GM19467 (cell line): Measurements from ENCODE around the gene P2RY6.
A peak's percentile ranks its signal among the peaks of the same experiment; 100 is the strongest.

Source experiments
- ATAC-seq: cut with Tn5 transposase; IDR thresholded peaks from one replicate; pipeline ENCODE4 v1.9.1; 2021; ENCODE audit warnings: mild to moderate bottlenecking, moderate library complexity; ENCODE audit not compliant: unreplicated experiment

Gene P2RY6

GRCh38 chr11:73314117-73314961, 42.2 kb downstream of the P2RY6 start:
- no peak for ATAC-seq

DNA sequence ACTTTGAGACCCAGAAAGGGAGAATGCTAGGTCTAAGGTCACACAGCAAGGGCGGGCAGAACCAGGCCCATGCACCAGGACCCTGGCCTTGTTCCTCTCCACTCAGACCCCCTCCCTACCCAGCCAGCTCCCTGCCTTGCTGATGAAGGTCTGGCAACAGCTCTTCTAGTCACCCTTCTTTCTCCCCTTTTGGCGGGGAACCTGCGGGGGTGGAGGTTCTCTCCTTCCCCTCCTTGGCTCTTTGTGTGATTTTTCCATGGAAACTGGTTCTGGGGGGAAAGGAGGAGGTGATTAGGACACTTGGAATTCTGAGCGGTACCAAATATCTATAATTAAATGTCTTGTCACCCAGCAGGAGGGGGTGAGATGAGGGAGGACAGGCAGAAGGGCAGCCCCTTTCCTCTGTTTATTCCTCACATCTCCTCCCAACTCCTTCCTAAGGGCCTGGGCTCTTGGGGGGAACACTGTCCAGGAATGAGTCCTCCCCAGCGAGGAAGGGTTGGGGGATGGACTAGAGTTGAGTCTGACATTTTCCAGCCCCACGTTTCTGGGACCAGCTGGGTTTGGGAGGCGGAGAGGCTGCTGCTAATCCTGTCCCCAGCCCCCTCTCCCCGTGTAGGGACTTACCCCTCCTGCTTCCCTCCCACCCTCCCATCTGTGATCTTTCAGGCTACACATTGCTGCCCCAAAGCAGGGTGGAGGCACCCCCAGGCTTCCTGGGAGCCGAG, 43.3 kb downstream of the P2RY6 start:
- no peak for ATAC-seq

DNA sequence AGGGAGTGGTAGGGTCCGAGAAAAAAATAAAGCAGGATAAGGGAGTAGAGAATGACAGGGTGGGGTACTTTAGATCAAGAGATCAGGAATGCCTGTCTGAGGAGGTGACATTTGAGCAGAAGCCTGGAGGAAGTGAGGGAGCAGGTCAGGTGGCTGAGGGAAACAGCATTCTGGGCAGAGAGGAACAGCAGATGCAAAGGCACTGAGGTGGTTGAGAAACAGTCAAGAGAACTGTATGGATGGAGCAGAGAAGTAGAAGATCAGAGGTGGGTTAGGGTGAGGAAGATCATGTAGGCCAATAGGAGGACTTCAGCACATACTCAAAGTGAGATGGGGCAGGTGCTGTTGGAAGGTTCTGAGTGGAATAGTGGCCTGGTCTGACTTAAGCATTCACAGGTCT, 44.3 kb downstream of the P2RY6 start:
- no peak for ATAC-seq

DNA sequence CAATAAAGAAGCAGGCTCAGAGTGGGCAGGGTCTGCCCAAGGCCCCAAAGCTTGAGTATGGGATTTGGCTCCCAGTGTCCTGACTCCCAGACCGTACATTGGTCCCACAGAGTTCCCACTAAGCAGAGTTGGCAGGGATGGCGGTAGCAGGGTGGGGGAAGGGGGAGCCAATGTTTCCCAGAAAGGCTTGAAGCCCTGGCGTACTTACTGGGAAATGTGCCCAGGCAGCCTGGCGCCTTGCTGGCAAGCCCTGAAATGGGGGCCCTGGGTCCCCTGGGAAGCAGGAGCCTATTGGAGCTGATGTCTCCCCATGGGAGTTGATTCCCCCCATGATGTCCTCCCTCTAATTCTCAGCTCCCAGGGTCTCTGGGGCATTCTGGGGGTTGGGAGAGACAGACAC, 45.2 kb downstream of the P2RY6 start:
- no peak for ATAC-seq

DNA sequence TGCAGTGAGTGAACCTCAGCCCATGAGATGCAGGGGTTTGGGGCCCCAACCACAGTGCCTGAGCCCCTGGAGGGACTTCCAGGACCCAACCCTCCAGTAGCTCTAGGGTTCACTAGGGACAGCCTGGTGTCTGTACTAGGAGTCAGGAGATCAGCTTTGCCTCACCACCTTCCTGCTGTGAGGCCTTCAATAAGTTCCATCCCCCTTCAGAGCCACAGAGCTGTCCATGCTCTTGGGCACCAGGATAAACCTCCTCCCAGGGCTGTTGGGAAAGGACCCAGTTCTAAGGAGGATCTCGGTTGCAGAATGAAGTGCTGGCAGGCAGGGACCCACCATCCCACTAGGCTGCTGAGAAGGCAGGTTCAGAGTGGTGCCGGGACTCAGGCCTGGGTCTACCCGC, 45.7 kb downstream of the P2RY6 start:
- ATAC-seq: no peak

GRCh38 chr11:73318501-73319011, 46.4 kb downstream of the P2RY6 start:
- no peak for ATAC-seq

DNA sequence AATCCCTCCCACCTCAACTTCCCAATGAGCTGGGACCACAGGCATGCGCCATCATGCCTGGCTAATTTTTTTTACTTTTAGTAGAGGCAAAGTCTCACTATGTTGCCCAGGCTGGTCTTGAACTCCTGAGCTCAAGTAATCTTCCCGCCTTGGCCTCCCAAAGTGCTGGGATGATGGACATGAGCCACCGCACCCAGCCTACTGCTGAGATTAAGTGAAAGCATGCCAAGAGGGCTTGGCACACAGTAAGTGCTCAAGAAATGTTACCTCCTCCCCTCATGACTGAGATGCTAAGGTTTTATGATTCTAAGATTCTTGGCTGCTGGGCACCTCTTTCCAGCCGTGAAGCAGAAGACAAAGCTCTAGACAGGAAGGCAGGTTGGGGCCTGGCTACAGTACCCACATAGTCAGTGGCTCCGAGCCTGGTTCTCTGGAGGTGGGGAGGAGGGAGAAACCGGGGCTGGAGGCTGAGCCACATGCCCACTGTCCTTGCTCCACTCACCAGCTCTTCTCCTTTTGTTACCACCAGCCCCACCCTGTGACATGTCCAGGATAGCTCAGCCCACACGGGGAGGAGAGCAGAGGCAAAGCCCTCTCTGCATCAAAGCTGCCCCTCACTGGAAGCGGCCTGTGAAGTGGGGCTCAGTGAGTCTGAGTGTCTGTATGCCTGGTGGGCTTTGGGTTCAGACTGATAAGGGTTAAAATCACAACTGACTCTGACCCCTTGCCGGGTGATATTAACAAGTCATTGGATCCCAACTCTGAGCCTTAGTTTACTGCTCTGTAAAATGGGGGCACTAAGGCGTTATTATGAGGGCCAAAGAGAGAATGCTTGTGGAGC, 48.8 kb downstream of the P2RY6 start:
- ATAC-seq: no peak

DNA sequence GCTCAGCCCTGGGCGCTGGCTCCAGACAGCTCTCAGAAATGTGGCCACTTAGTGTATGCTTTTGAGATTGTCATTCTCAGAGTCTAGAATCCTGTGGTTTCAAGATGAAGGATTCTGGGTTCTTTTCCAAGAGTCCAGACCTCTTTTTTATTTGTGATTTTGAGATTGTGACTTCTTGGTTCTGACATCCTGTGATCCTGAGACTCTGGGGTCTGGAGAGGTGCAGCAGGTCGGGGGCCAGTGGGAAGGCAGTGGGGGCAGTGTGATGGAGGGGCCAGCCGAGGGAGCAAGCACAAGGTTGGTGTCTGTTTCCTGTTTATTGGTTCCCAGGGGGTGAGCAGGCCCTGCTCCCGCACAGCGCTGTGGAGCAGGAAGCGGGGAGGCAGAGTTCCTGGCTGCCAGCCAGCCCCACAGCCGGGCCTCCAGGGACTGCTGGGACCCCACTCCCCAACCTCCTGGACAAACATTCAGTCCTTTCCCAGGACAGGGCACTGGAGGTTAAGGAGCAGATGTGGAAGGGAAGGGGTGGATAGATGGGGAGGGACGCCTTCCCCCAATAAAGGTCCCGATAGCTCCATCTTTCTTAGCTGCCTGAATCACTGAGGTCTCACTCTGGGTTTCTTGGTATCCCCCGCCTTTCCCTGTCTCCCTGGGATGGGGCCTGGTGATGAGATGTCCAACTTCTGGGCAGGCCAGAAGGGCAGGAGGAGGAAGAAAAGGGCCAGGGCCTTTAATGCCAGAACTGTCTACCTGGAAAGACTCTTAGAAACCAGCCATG, 49.7 kb downstream of the P2RY6 start:
- ATAC-seq: no peak

DNA sequence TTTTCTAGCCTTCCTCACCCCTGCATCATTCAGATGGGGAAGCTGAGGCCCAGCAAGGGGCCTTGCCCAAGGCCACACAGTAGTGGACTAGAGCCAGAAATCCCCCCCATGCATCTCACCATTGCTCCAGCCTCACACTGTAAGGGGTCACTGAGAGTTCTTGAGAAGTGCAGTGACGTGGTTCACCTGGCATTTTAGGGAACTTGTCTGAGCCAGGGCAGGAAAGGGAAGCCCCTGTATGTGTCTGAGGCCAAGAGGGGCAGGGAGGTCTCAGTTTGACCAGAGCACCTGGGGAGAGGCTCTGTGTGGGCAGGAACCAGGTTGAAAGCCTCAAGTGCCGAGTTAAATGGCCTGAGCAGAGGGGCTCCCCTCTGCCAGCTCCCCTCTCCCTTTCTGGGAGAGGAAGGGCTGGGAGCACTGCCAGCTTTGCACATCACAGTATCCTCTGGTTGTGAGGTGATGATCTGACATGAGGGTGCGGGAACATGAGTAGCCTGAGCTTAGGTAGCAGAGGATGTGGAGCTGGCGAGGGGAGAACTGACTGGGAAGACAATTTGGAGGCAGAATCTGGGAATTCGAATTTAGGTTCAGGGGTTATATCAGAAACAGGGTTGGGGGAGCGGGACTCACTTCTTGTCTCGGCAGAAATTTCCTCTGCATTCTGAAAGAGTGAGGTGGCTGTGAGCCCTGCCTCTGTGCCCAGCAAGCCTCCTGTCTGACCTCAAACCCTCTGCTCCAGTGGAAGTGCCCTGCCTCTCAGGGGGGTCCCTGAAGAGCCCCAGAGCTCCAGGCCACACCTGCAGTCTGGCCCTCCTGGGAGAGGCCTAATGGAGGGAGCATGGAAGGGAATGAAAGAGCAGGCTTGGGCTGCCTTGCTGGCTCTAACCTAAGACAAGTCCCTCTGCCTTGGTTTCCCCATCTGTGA, 50.5 kb downstream of the P2RY6 start:
- no peak for ATAC-seq

DNA sequence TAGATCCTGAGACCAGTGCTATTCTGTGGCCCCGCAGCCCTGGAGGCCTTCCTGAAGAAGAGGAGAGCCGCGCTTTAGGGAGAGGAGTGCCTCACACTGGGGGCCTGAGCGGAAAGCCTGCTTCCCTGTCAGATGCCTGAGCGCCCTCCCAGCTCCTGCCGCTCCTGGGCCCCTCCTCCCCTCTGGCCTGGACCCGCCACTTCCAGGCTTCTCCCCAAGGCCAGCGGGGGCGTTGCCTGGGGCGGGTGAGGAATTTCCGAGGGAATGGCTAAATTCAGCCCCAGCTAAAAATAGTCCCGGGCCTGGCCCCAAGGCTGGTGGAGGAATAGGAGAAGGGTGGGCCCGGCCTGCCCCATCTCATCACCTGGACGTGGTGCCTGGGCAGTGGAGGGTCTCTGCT, 51.3 kb downstream of the P2RY6 start:
- ATAC-seq: no peak

DNA sequence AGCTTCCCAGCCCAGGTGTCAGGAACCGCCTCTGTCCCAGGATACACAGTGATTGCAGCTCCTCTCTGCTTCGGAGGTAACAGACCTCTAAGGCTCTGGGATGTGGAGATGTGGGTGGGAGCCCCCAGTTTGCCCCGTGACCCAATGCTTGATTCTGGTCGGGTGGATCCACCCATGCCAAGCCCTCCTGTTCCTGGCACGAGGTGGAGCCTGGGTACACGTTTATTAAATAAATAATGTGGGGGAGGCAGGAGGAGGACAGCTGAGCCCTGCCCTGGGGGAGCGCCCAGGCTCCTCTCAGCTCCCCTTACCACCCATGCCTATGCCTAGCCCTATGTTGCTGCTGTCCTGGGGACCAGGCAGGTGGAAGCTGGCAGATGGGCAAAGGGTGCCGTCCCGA, 52.0 kb downstream of the P2RY6 start:
- no peak for ATAC-seq

- no peak for ATAC-seq
Measured at GRCh38 chr11:73324665-73325035, 52.5 kb downstream of the P2RY6 start.

GRCh38 chr11:73325036-73325981, 53.2 kb downstream of the P2RY6 start:
- ATAC-seq: peak; percentile 63

GRCh38 chr11:73326929-73327811, 55.0 kb downstream of the P2RY6 start:
- ATAC-seq: no peak

DNA sequence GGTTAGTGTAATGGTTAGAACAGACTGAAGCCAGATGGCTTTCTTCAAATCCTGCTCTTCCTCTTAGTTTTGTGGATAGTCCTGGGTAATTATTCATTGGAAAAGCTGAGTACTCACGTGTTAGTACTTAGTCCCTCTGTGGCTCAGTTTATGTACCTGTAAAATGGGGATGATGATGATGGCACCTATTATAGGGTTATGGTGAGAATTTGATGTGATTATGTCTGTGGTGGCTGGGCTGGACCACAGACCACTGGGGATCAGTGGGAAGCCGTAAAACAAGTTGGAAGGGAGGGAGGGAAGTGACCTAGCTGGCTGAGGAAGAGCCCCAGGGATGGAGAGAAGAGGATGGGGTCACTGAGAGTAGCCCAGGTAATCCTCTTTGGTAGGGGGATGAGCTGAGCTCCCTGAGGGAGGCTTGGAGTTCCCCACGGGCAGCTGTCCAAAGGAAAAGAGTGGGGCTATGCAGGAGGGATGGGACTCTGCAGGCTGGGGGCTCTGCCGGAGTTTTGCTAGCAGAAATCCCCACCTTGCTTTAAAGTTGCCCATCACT, 55.8 kb downstream of the P2RY6 start:
- ATAC-seq: no peak

DNA sequence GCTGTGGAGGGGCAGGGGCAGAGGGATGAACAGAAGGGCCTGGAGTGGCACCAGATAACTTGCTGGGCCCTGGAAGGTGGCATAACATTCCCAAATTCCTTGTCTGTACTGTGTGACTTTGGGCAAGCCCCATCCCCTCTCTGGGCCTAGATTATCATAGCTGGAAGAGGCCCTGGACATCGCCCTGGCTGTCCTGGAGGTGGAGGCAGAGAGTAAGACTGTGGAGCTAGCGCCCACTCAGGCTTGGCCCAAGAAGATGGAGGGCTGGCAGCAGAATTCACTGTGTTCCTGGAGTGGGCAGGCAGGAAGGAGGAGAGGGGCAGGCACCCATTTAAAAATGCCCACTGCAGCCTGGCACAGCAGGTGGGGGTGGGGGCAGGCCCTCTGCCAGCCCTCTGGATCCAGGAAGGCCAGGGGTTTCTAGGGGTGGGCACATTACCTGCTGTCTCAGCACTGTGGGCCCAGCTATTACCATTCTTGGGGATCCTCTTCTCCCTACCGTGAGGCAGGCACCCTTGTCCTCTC, 58.5 kb downstream of the P2RY6 start:
- no peak for ATAC-seq
